Right lung (tissue), 5 donors: Measurements from ENCODE around the gene HDDC2. TPM values are rescaled to one million over a fixed set of nuclear protein-coding genes. Genes with fewer than 3 reads are reported as not detected.
A peak's percentile ranks its signal among the peaks of the same experiment; 100 is the strongest.
"Not testable (repeated sequence)": the region's sequence is repeated elsewhere in the genome, so short reads cannot be mapped to it uniquely, and the experiment has no call there.

Experiments
- DNase-seq, 2 donors: peaks; one replicate each; pipeline ENCODE4 v3.0.0-alpha.2; 2013
- polyA plus RNA-seq, 5 donors: library from polyadenylated mRNA; unstranded; fragments of 120-200 nt; gene quantifications; one replicate each; pipeline versions ENCODE4 v1.2.1 to v1.2.3, GENCODE V29; 2013; ENCODE audit warnings: inconsistent platforms in 1 of 5, low replicate concordance in 1 of 5; ENCODE audit not compliant: insufficient read length in 5 of 5, insufficient read depth in 1 of 5

Gene HDDC2
- polyA plus RNA-seq, 5 donors = 78.3 to 91.6 (median 84.2) TPM

DNA sequence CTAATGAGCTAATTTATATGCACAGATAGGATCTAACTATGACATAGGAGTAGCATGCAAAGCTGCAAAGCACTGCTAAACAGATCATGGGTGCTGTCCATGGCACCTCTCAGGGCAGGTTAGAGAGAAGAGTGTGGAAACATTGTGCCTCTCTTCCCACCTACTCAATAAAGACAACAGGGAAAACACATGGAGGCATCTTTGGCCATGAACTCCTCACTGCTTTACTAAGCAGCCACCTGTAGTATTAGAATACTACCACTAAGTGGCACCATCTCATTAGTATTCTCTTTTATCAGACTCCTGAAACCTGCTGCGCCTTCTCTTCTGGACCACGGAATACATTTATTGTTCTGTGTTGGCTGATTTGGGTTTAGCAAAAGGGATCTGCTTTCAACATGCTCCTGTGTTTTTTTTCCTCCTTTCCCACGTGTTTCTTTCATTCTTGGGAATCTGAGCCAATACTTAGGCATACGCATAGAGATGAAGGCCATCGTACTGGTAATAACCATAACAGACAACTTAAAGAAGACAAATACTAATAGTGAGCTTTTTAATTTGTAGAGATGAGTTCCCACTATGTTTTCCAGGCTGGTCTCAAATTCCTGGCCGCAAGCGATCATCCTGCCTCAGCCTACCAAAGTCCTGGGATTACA, 9.4 kb upstream of the HDDC2 start:
- peak in 1 of 2 donors; percentile 64 for DNase-seq

DNA sequence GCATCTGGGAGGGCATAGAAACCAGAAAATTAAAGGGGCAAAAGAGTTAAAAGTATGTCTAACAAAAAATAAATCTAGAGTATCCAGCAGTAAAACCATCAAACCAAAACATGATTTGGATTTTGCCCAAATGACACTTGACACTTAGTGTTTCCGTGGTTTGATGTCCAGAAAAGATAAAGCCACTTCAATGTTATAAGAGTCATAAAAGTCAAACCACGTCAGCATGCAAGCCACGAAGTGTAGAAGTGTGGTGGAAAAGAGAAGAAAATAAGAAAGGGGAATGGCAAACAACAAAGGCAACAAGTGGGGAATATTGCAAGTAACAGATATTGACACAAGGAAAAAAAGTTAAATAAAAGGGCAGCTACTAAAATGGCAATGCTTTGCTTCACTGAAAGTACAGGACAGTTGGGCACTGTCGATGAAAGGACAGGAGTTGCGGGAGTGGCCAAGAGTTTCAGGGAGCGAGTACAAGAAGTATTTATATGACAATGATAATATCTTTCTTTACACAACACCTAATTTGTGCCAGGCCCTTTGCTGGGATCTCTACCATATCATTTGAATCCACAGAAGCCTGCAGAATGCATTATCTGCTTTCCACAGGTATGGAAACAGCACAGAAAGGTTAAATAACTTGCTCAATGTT, 6.3 kb upstream of the HDDC2 start:
- no peak for DNase-seq

GRCh38 chr6:125307150-125307838, 5.5 kb upstream of the HDDC2 start:
- no peak for DNase-seq

DNA sequence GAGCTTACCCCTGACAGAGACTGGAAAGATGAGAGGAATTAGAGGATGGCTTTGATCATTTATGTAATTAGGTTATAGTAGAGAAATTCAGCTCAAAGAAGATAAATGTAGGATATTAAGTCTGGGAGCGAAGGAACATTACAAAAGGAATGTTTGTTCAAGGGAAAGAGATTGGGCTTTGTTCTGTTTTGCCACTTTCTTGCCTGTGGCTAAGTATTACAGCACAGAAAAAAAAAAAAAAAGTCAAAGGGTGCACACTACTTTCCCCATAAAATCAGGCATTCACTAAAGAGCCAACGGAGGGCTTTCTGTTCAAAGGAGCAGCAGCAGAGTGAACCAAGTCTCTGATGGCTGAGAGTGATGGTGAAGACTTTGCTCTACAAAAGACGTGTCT, 5.0 kb upstream of the HDDC2 start:
- DNase-seq = no peak

- no peak for DNase-seq
Observed at GRCh38 chr6:125304970-125305660, 3.3 kb upstream of the HDDC2 start.

- DNase-seq = no peak
Observed at GRCh38 chr6:125303512-125303854, 1.7 kb upstream of the HDDC2 start.

DNA sequence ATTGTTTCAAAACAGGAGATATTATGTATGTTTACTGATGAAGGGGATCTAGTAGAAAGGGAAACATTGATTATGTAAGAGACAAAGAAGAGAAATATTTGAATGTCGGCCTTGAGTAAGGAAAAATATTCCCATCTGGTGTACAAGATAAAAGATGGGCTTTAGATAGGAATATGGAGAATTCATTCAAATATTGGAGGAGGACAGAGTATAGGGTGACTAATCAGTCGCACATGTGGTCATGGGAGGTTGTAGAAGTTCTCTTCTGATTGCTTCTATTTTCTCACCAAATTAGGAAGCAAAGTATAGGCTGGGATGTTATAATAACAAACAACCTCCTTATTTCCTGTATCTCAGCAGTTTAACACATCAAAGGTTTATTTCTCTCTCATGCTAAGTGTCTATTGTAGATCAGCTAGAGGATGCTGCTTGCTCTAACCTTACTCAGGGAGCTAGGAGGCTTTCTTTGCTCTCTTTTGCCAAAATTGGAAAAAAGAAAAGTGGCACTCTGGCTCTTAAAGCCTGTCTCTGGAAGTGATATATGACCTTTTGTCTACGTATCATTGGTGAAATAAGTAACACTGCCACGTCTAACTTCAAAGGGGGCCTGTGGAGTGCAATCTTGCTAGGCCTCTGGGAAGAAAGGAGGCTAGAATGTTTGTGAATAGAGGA, 1.2 kb upstream of the HDDC2 start:
- DNase-seq = no peak

- DNase-seq = no peak
Observed at GRCh38 chr6:125300992-125301434, 754 bp downstream of the HDDC2 start.

GRCh38 chr6:125299257-125299656, 2.5 kb downstream of the HDDC2 start:
- DNase-seq = no peak

DNA sequence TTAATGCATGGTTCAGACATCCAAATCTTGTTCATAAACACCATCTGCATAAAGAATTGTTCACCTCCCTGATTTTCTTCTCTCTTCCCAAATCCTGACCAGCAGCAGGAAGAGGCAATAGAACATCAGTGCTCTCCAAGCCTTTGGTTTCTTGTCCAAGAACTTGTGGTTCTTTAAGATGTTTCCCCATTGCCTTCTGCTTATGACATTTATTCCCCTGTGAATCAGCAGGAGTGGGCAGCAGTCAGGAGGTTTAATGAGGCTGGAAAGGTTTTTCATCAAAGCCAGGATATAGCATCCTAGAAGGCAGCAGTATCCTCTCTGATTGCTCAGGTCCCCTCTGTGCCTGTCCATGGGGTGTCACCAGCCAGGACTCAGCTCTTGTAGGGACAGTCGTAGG, 5.3 kb downstream of the HDDC2 start:
- no peak for DNase-seq

DNA sequence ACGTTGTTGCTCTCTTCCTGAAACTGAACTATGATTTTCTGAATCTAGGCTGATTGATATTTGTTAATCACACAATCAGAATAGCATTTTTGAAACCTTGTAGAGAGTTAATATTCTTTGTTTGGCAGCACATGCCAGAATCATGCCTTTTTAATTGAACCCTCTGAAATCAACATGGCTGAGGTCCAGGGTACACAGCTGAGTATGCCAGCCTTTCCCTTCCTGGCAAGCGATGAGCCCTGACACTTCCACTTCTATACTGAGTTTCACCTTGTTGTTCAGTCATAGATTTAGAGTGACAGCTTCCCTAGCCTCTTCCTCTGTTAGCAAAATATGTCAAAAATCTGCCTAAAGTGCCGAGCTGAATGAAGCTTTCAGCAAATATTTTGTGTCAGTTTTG, 6.8 kb downstream of the HDDC2 start:
- no peak for DNase-seq

- DNase-seq = no peak
Observed at GRCh38 chr6:125294036-125294435, 7.7 kb downstream of the HDDC2 start.

DNA sequence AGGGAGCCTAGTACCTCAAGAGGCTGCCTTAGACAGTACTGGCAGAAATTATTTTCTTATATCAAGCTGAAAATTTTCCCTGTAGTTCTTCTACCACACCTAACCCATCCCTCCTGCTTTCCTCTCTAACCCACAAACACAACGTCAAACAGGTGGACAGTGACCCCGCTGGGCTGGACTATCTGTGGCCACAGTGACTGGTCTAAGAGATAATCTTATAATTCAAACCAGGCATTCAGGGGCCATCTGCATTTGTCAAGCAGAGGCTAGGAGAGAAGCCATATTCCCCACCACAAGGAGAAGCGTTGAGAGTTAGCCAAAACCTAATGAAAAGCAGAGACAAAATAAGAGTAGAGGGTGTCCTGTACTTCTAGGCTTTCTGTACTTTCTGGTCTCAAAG, 8.2 kb downstream of the HDDC2 start:
- no peak for DNase-seq

DNA sequence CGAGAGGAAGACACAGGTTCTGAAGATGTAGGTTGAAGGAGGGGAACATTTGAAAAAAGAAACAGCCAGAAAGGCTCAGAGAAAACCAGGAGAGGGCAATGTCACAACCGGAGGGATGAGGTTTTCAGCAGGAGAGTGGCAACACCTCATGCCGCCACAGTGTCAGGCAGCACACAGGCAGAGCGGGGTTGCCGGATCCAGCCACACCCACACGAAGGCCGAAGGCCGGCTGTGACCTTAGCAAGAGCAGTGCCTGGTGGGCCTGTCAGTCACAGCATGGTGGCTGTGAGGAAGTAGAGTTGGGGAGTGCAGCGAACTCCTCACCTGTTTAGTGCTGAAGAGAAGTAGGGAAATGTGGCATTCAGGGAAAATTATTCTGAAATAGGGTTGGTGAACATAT, 14.0 kb downstream of the HDDC2 start:
- DNase-seq = no peak

- DNase-seq = no peak
Observed at GRCh38 chr6:125285936-125286335, 15.8 kb downstream of the HDDC2 start.

DNA sequence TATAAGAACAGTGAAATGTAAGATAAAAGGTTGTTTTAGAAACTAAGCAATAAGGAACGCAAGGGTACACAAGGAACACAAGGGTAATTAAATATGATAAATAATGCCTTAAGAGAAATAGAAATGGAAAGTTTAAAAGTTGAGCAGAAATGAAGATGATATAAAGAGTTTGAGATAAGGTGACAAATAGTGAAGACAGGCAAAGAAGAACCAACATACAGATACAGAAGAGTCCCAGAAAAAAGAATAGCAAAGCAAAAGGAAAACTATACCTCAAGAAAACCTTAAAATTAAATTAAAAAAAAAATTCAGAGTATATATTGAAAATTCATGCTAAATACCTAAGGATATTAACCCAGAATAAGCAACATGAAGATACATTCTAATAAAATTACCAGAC, 16.4 kb downstream of the HDDC2 start:
- no peak for DNase-seq

DNA sequence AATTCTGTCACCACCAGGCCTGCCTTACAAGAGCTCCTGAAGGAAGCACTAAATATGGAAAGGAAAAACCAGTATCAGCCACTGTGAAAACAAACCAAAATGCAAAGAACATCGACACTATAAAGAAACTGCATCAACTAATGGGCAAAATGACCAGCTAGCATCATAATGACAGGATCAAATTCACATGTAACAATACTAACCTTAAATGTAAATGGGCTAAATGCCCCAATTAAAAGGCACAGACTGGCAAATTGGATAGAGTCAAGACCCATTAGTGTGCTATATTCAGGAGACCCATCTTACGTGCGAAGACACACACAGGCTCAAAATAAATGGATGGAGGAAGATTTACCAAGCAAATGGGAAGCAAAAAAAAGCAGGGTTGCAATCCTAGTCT, 19.3 kb downstream of the HDDC2 start:
- DNase-seq = not testable (repeated sequence)

- DNase-seq = not testable (repeated sequence)
Observed at GRCh38 chr6:125280370-125281035, 21.3 kb downstream of the HDDC2 start.

- DNase-seq = no peak
Observed at GRCh38 chr6:125279961-125280360, 21.8 kb downstream of the HDDC2 start.

- DNase-seq = no peak
Observed at GRCh38 chr6:125277838-125278237, 23.9 kb downstream of the HDDC2 start.

GRCh38 chr6:125275779-125276178, 26.0 kb downstream of the HDDC2 start:
- no peak for DNase-seq

GRCh38 chr6:125274935-125275334, 26.8 kb downstream of the HDDC2 start:
- no peak for DNase-seq
